Cardiac septum (tissue), 1 donor: ENCODE measurements around the gene ECI1. TPM values are rescaled to one million over a fixed set of nuclear protein-coding genes. Genes with fewer than 3 reads are reported as not detected.

Experiments
- microRNA-seq: library from miRNA; unstranded; fragments of <30 nt; microRNA quantifications from one replicate; pipeline ENCODE4 v1.2.0, GENCODE V29; 2020
- total RNA-seq: library from RNA; stranded (reverse); fragmentation: NEBNext Ultra II Directional; extraction: Animal tissue kit (Norgen Biotek cat#: 25700); gene quantifications from one replicate; pipeline ENCODE4 v1.2.1, GENCODE V29; 2021
- donor health status: DM: no; HTN: no; CAD: no.

The ECI1 gene
- total RNA-seq, 1 donor from 2014 or later, result 139 TPM

Small RNA genes lying within 50 kb of the gene (microRNA-seq; reads per million reads assigned to microRNA genes)
- gene MIR3677, result not detected
- gene MIR4717, result not detected

Other genes starting within 250 kb of the ECI1 start
- gene ZNF598, start 241.8 kb downstream of the ECI1 start, total RNA-seq, result 21.9 TPM
- not detected for gene NPW, start 231.8 kb downstream of the ECI1 start, total RNA-seq
- gene NHERF2, start 224.7 kb downstream of the ECI1 start, total RNA-seq, result 183 TPM
- 10.4 TPM for gene NTHL1, start 203.8 kb downstream of the ECI1 start, total RNA-seq
- gene TSC2, start 203.6 kb downstream of the ECI1 start, total RNA-seq, result 73.3 TPM
- 178 TPM for gene PKD1, start 115.7 kb downstream of the ECI1 start, total RNA-seq
- 2.2 TPM for gene RAB26, start 103.0 kb downstream of the ECI1 start, total RNA-seq
- gene TRAF7, start 95.8 kb downstream of the ECI1 start, total RNA-seq, result 35.7 TPM
- gene CASKIN1, start 55.0 kb downstream of the ECI1 start, total RNA-seq, result 1.2 TPM
- 26.3 TPM for gene MLST8, start 46.1 kb downstream of the ECI1 start, total RNA-seq
- 7.0 TPM for gene BRICD5, start 40.7 kb downstream of the ECI1 start, total RNA-seq
- gene PGP, start 36.7 kb downstream of the ECI1 start, total RNA-seq, result 23.4 TPM
- gene E4F1, start 28.0 kb downstream of the ECI1 start, total RNA-seq, result 13.7 TPM
- gene DNASE1L2, start 15.1 kb downstream of the ECI1 start, total RNA-seq, result 0.57 TPM
- gene RNPS1, start 16.5 kb upstream of the ECI1 start, total RNA-seq, result 106 TPM
- 13.6 TPM for gene ABCA3, start 89.1 kb upstream of the ECI1 start, total RNA-seq
- gene CCNF, start 177.9 kb upstream of the ECI1 start, total RNA-seq, result 0.86 TPM
- gene TEDC2, start 208.5 kb upstream of the ECI1 start, total RNA-seq, result 0.51 TPM
- 0.30 TPM for gene NTN3, start 219.7 kb upstream of the ECI1 start, total RNA-seq
- 8.3 TPM for gene TBC1D24, start 223.5 kb upstream of the ECI1 start, total RNA-seq